ENCODE measurements around the gene TMTC2. TPM values are rescaled to one million over a fixed set of nuclear protein-coding genes. Genes with fewer than 3 reads are reported as not detected.

TMTC2 gene
- total RNA-seq, 4 donors from 2014 or later, result 19.5 to 35.8 (median 22.9) TPM

DNA sequence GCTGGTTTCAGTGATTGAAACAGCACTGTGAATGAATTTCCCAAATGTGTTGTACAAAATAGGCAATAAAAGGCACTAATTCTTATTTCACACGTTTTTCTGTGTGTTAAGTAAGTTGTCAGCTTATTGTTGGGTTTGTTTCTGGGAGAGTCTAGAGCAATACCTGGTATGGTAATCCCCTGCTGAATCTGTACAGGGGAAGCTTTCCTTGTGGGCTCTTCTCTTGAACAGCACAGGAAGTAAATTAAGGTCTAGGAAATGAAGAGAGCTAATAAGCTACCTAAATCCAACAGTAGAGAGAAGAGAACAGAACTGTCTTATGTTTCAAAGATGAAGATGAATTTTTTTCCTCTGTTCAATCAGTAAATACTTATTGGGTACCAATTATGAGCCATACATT, 406.7 kb downstream of the TMTC2 start:
- Histone ChIP-seq H3K4me3 (no peak overlapping the region), H3K4me1 (no peaks in the 10 kb centered on the region), H3K36me3 (no peaks in the 10 kb centered on the region), H3K9me3 (no peaks in the 10 kb centered on the region), H3K27me3 (no peaks in the 10 kb centered on the region), H3K27ac (no peak overlapping the region)
- 65 to 66% methylated on average over 1 of the region's 1 CpG for WGBS, 2 donors
- TF ChIP-seq, protein P1, sequence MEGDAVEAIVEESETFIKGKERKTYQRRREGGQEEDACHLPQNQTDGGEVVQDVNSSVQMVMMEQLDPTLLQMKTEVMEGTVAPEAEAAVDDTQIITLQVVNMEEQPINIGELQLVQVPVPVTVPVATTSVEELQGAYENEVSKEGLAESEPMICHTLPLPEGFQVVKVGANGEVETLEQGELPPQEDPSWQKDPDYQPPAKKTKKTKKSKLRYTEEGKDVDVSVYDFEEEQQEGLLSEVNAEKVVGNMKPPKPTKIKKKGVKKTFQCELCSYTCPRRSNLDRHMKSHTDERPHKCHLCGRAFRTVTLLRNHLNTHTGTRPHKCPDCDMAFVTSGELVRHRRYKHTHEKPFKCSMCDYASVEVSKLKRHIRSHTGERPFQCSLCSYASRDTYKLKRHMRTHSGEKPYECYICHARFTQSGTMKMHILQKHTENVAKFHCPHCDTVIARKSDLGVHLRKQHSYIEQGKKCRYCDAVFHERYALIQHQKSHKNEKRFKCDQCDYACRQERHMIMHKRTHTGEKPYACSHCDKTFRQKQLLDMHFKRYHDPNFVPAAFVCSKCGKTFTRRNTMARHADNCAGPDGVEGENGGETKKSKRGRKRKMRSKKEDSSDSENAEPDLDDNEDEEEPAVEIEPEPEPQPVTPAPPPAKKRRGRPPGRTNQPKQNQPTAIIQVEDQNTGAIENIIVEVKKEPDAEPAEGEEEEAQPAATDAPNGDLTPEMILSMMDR (IDR thresholded peaks at IDR 0.05), result no peak
- TF ChIP-seq EP300 (IDR thresholded peaks at IDR 0.05), result no peak
- TF ChIP-seq POLR2A (IDR thresholded peaks at IDR 0.05), result no peak
- no peak for DNase-seq (ENCODE audit: low spot score in 2 of 2)

DNA sequence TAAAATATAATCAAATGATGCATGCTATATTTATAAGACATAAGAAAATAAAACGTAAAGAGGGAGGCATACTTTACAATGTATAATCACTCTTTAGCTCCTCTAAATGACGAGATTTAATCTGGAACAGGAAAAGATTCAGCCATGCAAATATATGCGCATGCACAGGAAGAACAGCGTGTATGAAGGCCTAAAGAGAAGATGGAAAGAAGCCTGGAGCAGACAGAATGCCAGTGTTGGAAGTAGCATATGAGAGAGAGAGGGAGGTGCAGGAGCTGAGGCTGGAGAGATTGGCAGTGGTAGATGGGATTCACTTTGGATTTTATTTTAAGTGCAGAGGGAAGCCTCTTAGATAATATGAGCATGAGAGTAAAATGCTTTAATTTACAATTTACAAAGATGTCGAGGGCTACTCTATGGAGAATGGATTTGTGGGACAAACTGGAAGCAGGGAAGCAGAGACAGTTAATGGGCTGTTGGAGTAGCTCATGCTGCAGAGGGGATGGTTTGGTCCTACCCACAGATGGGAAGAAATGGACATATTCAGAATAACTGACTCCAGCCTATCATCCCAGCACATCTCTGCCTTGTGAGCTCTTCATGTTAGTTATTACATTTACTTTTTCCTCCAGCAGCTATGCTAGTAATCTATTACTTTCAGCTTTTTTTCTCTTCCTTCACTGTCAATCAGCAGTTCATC, 411.1 kb downstream of the TMTC2 start:
- DNase-seq (ENCODE audit: low spot score in 2 of 2), result no peak
- H3K27me3 ChIP-seq, result no peaks in the 10 kb centered on the region
- H3K27ac ChIP-seq, result no peak overlapping the region
- WGBS, 2 donors, result 83% methylated on average over 5 of the region's 5 CpGs
- no peaks in the 10 kb centered on the region for H3K4me1 ChIP-seq
- H3K36me3 ChIP-seq, result no peaks in the 10 kb centered on the region
- H3K9me3 ChIP-seq, result no peaks in the 10 kb centered on the region
- H3K4me3 ChIP-seq, result no peak overlapping the region
- no peak for TF ChIP-seq EP300 (IDR thresholded peaks at IDR 0.05)
- TF ChIP-seq, protein P1 (IDR thresholded peaks at IDR 0.05), result no peak
- TF ChIP-seq POLR2A (IDR thresholded peaks at IDR 0.05), result no peak

DNA sequence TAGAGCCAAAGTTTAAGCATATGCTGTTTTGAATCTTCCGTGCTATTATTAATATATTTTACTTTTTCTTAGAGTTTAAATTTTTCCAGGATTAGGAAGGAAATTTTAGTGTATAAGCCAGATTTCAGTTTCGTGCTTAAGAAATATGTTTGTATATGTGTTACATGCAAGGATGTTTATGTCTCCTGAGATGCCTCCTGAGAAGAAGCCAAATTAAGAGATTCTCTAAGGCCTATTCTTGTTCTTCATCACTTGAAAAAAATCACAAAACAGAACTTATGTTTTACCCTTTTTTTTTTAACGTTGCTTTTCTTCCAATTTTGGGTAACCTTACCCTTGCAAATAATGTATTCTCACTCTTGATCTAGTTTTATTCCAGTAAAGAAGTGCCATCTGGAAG, 412.7 kb downstream of the TMTC2 start:
- H3K36me3 ChIP-seq, result no peaks in the 10 kb centered on the region
- no peaks in the 10 kb centered on the region for H3K9me3 ChIP-seq
- TF ChIP-seq, protein P1 (IDR thresholded peaks at IDR 0.05), result no peak
- TF ChIP-seq POLR2A (IDR thresholded peaks at IDR 0.05), result no peak
- no peak for TF ChIP-seq EP300 (IDR thresholded peaks at IDR 0.05)
- H3K4me3 ChIP-seq, result no peak overlapping the region
- no peak for DNase-seq (ENCODE audit: low spot score in 2 of 2)
- H3K27ac ChIP-seq, result no peak overlapping the region
- WGBS, 2 donors, result 74 to 75% methylated on average over 3 of the region's 3 CpGs
- H3K27me3 ChIP-seq, result no peaks in the 10 kb centered on the region
- no peaks in the 10 kb centered on the region for H3K4me1 ChIP-seq

DNA sequence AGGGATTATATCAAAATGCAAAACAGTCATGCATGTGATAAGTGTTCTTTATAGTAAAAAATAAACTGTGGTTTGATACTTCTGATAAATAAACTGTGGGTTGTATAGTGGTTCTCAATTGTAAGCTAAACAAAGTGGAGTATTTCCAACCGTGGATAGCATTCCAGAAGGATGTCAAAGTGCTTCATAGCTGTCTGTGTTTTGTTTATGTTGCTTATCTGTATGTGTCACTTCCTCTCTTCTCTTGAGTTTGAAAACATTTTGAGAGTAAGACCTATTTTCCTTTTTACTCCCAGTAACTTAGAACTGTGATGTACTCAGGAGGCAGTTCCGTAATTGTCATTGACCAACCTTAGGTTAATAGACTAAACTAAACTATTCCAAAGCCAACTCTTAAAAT, 415.8 kb downstream of the TMTC2 start:
- no peak overlapping the region for H3K4me3 ChIP-seq
- TF ChIP-seq POLR2A (IDR thresholded peaks at IDR 0.05), result no peak
- TF ChIP-seq EP300 (IDR thresholded peaks at IDR 0.05), result no peak
- TF ChIP-seq, protein P1 (IDR thresholded peaks at IDR 0.05), result no peak
- DNase-seq (ENCODE audit: low spot score in 2 of 2), result no peak
- no peaks in the 10 kb centered on the region for H3K36me3 ChIP-seq
- H3K27ac ChIP-seq, result no peak overlapping the region
- no peaks in the 10 kb centered on the region for H3K27me3 ChIP-seq
- 54 to 56% methylated on average over 2 of the region's 2 CpGs for WGBS, 2 donors
- no peaks in the 10 kb centered on the region for H3K9me3 ChIP-seq
- H3K4me1 ChIP-seq, result no peaks in the 10 kb centered on the region

DNA sequence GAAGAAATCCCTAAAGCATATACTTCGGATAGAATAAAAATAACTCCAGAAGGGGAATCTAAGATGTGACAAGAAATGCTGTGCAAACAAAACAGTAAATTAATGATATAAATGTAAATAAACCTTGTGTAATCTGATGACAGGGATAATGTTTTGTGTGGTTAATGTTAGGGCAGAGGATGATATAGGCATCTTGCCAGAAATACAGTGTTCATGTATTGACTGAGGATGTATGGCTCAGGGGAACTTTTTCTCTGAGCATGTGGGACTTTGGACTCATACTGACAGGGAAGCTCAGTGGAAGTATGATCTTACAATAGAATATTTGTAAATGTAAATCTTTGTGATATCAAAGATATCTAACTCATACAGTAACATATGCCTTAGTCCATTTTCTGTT, 420.2 kb downstream of the TMTC2 start:
- 69 to 82% methylated on average over 1 of the region's 1 CpG for WGBS, 2 donors
- Histone ChIP-seq H3K4me1 (no peaks in the 10 kb centered on the region), H3K36me3 (no peaks in the 10 kb centered on the region), H3K4me3 (no peak overlapping the region), H3K27me3 (no peaks in the 10 kb centered on the region), H3K27ac (no peak overlapping the region), H3K9me3 (no peaks in the 10 kb centered on the region)
- TF ChIP-seq EP300 (IDR thresholded peaks at IDR 0.05), result no peak
- TF ChIP-seq, protein P1 (IDR thresholded peaks at IDR 0.05), result no peak
- no peak for TF ChIP-seq POLR2A (IDR thresholded peaks at IDR 0.05)
- DNase-seq (ENCODE audit: low spot score in 2 of 2), result no peak

All from tibial nerve (tissue), 4 donors.